Anterior cingulate cortex (tissue), 58 donors: ENCODE results near the gene LRRC7.
"Not testable (repeated sequence)": the region's sequence is repeated elsewhere in the genome, so short reads cannot be mapped to it uniquely, and the experiment has no call there.

ENCODE experiments used
- DNase-seq, 58 donors: peaks; one replicate each; lab custom pipeline; 2025; lab: John Stamatoyannopoulos, UW

Gene LRRC7

DNA sequence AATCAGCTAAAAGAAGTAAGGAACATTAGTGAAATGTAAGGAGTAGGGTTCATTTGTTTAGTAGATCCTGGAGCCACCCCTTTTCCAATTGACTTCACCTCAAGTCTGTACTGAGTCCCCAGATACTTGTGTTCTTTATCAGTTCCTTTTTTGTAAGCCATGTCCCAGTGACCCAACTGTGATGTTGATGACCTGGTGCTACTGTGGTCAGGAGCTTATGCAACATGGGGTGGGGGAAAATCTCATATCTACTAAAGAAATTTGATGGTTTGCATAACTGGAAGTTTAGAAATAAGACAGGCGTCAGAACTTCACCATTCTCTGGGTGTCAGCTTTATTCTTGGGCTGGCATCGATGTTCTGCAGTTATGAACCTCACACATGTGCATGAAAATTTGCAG lies 120.5 kb downstream of the LRRC7 start:
- DNase-seq: no peak

DNA sequence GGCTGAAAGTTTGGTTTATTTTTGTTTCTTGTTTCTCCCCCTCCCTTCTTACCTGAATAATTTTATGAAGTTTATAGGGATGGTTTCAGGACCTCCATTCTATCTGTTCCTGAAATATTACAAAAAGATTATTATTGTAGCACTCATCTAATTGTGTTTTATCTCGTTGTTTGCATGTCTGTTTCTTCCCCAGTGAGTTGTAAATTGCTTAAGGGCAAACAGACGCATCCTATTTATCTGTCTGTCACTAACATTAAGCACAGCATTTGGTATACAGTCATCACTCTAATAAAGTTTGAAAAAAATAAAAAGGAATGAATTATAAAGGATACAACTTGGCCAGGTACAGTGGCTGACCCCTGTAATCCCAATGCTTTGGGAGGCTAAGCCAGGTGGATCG lies 123.5 kb downstream of the LRRC7 start:
- no peak for DNase-seq

DNA sequence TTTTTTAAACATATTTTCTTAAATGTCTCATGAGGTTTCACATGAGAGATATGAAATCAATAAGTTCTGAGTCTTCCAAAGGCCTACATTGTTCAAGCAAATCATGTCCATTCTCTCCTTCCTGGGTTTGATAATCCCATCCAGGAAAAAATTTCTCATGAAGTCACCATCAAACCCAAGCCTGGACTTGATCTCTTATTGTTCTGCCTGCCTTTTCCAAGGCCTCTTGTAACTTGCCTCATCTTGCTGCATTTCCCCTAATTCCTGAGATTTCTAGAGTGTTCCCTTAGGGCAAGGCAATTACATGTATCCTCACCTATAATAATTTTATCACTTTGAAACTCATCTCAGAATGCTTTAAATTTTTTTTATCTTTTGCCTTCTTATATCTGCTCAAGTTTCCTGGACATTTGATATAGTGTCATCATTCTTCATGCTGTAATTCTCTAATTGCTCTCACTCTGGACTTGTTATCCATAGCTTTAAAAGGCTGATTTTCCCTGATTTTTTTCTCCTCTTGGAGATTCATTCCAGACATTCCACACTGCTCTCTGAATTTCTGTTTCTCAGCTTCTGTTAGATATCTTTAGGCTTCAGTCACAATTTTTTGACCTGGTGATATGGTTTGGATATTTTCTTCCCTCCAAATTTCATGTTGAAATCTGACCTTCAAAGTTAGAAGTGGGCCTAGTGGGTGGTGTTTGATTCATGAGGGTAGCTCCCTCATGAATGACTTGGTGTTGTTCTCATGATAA lies 126.4 kb downstream of the LRRC7 start:
- DNase-seq: no peak

DNA sequence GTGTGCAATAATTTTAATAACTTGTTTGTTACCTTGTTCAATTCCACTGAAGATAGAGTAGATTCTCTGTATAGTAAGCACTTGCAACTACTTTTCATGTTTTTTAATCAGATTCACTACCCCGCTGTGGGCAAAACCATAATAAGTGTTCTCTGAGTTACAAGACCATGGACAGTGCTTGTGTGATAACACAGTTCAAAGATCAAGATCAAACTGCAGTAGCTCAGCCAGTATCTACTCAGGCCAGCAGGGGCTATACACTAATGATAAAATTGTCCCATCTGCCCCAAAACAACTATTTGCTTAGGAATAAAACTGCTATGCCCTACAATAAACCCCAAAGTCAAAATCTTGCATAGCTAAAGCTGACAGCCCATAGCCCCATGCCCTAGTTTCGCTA lies 129.6 kb downstream of the LRRC7 start:
- no peak for DNase-seq

DNA sequence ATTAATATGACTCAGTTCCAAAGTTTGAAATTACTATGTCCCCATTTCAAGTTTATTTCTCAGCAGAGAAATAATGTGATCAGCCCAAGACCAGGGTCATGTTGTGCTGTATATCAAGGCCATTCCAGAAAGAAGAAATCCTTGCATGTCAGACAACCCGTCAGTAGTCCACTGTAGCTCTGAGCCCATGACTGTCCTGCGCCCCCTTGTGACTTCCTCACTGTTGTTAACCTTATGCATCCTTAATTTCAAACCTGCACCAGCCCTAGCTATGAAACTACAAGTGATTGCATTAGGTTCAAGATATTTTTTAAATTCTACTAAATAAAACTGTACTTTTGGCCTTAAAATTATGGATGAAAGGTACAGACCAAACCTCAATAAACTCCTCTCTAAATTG lies 133.0 kb downstream of the LRRC7 start:
- no peak for DNase-seq

DNA sequence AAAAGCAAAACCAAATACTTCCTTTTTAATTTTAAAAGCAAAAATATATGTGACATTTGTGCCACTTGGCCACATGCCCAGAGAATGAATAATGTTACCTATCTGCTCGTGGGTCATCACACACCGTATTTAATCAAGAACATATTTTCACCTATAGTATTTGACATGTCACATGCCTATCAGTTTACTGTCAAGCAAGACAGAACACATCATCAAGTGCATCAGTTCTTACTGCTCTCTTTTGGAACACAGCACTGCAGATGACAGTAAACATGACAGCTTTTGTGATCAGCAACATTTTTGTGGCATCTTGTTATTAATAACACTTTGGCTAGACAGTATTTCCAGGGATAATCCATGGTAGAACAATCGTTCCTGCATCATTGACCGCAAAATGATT lies 134.4 kb downstream of the LRRC7 start:
- no peak for DNase-seq

DNA sequence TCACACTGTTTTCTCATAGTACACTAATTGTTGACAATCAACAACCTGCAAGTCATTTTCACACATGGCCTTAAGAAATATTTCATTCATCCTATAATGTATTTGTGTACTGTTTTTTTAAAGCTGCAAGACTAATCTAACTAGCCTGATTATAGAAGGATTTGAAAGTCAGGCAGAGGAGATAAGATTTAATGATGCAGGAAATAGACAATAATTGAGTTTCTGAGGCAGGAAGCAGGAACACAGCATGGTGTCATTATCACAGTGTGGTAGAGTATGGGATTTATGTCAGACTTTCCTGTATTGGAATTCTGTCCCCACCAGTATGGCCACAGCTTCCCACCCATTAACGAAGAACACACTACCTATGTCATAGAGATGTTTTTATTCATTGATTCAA lies 138.8 kb downstream of the LRRC7 start:
- DNase-seq: no peak

DNA sequence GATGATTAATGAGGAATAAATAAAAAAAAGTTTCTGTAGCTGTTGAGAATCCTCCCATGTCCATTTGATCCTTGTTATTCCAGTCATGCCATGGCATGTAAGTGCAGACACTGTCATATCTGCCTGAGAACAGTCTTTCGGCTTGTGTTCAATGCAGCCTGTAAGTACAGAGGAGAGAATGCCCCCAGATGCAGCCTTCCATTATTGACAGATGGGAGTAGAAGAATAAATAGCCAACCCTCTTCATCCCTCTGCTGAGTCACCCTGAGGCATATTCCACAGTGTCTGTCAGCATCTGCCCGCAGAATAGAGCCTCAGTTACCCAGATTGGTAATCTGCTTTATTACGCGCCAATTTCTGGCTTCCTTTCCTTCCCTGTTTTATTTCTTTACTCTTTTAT lies 139.4 kb downstream of the LRRC7 start:
- peak in 14 of 58 donors; percentile 2 to 54 (median 16) for DNase-seq

DNA sequence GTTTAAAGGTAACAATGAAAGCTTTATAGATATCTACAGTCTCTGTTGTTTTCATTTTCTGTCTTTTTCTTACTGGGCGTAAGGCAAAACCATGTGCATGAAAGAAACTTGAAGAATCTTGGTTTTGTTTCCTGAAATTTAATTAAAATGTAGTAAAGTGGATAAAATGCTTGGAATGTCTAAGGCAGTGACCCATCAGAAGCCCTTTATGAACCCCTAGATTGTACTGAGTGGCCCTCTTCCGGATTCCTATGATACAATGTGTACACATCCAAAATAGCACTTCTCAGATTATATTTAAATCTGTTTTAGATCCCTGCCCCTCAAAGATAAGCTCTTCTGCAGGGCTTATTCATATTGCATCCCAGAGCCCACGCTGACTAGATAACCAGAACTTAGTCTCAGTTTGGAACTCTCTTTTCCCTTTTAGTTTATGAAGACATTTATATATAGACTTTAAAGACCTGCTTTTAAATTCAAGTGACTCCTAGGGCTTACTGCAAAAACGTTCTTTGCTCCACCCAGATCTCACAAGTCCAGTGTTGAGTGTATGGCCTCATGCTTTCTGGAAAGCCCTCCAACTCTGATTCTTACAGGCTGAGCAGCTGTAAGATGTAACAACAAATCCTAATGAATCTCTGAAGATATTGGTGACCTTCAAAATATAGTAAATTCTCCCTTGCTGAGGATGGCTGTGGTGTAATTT lies 142.9 kb downstream of the LRRC7 start:
- no peak for DNase-seq

DNA sequence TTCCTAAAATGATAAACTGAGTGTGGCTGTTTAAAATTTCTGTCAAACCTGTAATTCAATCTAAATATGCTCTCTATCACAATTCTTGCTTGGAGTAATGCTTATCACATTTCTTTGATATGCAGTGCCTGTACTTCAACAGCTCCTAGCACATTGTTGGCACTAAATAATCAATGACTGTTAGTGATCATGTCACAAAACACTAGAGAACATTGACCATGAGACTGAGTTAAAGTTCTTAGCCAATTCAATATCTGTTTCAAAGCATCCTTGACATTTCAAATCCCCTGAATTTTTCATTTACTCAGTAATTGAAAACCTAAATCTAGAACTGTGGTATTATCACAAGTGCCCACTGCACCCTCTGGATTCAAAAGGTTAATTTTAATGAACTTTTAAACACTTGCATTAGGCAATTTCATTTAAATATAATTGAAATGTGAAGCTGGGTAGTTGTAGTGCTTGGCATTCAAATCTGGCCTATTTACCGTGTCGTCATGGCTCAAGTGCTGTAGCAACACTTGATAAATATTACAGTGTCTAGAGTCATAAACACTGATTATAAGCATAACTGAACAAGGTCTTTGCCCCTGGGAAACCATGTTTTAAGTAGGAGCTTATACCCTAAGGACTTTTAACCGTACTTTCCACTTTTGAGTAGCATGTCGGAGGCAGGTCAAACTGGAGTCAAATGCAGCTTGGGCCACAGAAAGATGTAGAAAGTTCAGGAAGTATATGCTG lies 143.6 kb downstream of the LRRC7 start:
- DNase-seq: no peak

DNA sequence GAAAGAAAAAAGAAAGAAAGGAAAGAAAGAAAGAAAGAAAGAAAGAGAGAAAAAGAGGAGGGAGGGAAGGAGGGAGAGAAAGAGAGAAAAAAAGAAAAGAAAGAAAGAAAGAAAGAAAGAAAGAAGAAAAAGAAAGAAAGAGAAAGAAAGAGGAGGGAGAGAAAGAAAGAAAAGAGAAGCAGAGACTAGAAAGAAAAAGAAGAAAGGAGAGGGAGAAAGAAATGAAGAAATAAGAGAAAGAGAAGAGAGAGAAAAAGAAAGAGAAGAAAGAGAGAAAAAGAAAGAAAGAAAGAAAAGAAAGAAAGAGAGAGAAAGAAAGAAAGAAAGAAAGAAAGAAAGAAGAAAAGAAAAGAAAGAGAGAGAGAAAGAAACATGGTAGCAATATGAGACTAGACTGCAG lies 150.1 kb downstream of the LRRC7 start:
- not testable (repeated sequence) for DNase-seq

DNA sequence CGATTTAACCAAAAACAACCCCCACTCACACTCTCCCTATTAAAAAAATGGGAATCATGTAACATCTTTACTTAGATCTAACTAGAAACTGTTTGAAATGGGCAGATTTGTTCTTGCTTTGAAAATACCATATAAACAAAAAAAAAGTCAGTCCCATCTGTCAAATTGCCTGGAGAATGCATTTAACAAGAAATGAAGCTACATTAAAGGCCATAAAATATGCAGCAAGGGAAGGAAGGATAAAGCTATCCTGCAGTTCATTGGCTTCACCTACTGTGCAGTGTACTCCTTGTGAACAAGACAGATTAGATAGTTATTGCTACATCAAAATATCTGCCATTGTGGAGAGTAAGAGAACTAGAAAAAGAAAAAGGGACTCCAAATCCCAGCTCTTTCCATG lies 160.5 kb downstream of the LRRC7 start:
- no peak for DNase-seq

DNA sequence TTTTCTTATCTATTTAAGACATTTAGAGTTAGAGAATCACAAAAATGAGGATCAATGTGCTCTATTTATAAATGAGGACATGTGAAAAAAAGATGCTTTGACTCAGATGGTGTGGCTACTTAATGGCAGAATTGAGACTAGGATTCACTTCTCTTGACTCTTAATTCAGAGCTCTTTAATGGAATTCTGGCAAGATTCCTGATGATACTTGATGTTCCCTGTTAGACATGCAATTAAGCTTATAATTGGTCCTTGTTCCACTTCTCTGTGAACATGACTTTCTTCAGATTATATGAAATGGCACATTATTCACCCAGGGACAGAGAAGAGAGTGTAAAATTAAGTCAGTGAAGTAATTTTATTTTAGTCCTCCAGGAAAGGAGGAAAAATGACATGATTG lies 165.3 kb downstream of the LRRC7 start:
- DNase-seq: no peak

DNA sequence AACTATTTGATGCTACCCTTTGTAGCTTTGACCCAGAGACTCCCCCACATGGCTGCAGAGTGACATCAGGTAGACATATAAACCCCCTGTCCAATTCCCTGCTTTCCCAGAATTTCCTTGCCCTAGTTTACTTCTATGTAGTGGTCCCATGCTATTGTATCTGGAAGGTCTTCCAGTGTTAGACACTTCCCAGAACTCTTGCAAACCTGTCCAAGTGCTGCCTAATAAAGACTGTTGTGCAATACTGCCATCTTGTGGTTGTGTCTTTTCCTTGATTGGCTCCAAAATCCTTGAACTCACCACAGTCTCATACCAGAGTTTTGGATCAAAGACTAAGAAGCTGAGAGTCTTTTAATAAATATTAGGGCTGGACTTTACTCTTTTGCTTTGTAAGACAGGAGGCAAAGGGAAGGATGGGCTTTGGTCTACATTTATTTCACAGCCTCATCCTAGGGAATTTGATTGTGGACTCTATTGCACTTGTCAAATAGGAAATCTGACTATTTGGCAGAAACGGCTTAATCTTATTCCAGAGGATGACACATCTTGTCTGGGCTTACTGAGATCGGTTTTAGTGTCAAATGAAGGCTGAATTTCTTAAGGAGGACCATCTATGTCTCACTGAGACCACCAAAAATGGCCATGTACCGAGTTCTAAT lies 169.9 kb downstream of the LRRC7 start:
- DNase-seq: peak in 14 of 58 donors; percentile 0 to 77 (median 12)

DNA sequence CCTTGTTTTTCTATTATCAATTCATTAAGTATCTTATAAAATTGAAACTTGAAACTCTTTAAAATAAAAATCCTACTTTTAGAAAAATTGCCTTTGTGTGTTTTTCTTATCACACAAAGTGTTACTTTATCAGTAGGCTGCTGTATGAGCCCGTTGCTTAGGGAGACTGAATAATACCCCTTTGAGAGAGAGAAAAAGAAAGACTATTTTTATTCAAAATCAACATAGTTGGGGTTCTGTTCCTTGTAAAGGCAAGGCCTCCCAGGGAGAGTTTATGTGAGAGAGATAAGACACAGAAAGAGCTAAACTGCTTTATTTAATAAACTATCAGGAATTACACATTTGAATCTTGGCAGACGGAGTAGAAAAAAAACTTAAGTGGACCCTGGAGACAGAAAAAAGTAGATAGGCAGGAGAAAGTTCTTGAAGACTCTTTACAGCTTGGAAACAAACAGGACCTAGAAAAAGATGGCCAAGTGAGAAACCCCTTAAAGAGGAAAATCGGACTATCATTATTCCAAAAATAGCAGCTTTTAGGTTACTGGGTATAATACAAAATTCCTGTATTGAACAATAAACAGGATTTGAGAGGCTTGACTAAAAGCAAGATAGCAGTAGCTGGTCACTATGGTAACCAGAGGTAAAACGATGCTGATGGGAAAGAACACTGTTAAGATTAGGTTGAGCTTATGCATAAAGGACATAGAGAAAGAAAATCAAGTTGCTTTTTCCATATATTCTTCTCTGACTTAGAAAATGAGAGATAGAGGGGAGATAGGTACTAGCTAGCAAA lies 170.9 kb downstream of the LRRC7 start:
- no peak for DNase-seq

DNA sequence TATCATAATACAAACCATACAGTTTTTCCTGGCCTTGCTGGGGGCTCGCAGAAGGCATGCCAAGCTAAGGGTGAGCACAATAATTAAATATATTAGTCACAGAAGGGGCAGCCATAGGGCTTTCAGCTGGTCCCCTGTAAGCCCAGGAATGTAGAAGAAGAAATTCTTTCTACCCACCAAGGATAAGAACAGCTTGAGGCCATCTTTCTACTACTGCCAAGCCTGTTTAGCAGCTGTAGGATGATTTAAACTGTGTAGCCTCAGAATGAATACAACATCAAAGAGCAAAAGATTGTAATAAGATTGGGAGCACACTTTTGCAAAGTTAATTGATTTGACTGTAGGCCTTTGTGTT lies 171.5 kb downstream of the LRRC7 start:
- peak in 1 of 58 donors; percentile 0 for DNase-seq

DNA sequence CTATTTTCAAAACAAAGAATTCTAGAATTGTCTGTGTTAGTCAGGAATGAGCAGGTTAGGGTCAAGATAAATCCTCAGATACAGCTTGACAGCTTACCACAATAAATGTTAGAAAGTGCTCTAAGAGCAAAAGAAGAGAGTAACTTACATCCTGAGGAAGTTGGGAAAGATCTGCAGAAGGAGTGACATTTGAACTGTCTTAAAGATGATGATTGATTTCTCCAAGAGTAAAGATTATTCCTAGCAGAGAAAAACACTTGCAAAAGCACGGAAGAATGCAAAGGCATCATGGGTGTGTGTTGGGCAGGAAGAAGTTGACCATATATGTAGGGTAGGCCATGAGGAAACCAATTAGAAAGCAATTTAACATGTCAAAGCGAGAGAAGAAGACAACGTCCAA lies 175.4 kb downstream of the LRRC7 start:
- no peak for DNase-seq

DNA sequence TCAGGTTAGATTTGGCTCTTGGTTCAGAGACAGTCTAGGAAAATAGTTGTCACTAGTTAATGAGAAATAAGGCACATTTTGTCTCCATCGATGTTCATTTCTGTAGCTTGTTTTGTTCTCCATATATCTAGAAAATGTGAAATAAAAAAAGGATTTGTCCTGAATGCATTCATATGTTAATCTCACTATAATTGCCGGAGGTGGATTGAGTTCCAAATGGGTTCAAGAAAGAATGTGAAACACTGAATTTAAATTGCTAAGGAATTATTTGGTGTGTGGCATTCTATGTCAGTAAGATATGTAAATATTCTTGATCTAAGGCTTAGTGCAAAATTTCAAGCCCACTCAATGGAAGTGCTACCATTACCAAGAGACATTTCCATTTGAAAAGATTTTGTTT lies 176.7 kb downstream of the LRRC7 start:
- no peak for DNase-seq

DNA sequence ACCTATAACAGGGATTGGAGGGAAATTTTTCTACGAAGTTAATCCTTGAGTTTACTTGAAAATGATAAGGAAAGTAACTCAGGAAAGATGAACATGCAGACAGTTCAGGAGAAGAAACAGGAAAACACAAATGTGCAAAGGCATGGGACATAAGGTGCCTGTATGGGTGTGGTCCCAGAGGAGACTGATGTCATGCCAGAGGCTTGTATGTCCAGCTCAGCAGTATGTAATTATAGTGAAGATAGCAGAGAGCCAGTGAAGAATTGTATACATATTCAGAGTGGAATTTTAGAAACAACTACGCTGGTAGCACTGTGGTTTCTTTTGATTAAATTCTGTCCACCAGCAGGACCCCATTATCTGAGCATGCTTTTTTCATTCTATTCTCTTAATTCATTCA lies 179.5 kb downstream of the LRRC7 start:
- DNase-seq: no peak

DNA sequence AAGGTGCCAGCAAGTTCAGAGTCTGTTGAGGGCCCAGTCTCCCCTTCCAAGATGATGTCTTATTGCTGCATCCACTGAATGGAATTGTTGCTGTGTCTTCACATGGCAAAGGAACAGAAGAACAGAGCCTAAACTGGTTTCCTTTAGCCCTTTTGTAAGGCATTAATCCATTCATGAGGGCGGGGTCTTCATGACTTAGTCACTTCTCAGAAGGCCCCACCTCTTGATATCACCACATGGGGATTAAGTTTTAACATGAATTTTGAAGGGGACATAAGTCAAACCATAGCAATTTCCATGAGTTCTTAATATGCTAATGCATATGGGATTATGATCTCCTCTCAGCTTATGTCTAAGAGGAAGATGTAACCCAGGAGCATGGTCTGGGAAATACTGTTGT lies 182.9 kb downstream of the LRRC7 start:
- no peak for DNase-seq
